Body of pancreas (tissue), 4 donors: ENCODE measurements around the gene AP3M1.

Experiments used
- CTCF ChIP-seq, 7 experiments: fragments of 450-650 bp in 4 of 7; fragments of 200-600 bp in 3 of 7; sonication (generic) in 3 of 7; IDR thresholded peaks; one replicate each; pipeline ENCODE4 v1.5.1; 2016 to 2019; ENCODE audit warnings: antibody characterized with exemption in 7 of 7
- POLR2A ChIP-seq, 3 donors: fragments of 450-650 bp; IDR thresholded peaks; one replicate each; pipeline ENCODE4 v1.6.1; 2016; ENCODE audit warnings: antibody characterized with exemption in 3 of 3, mild to moderate bottlenecking in 2 of 3

- TF ChIP-seq CTCF (IDR thresholded peaks at IDR 0.05) = no peak
- TF ChIP-seq POLR2A (IDR thresholded peaks at IDR 0.05) = no peak
Observed at GRCh38 chr10:74110120-74110519, 40.5 kb downstream of the AP3M1 start.
